Fibroblast of lung (primary cell): ENCODE measurements around the gene SSUH2. TPM values are rescaled to one million over a fixed set of nuclear protein-coding genes. Genes with fewer than 3 reads are reported as not detected.
"Not testable (repeated sequence)": the region's sequence is repeated elsewhere in the genome, so short reads cannot be mapped to it uniquely, and the experiment has no call there.

ENCODE experiments used
- DNase-seq, 2 donors: peaks; one replicate each; pipeline versions ENCODE4 v3.0.0 to v3.0.0-alpha.2; 2010; ENCODE audit warnings: low read depth in 2 of 2
- H2AFZ ChIP-seq: 2 replicates; pipeline ENCODE4 v1.5.1; 2012; ENCODE audit warnings: low read length, control low read depth, inconsistent platforms
- H3K27ac ChIP-seq: 2 replicates; pipeline ENCODE4 v1.5.1; 2011; ENCODE audit warnings: low read length, control low read depth; ENCODE audit not compliant: insufficient read depth
- H3K27me3 ChIP-seq: 2 replicates; pipeline ENCODE4 v1.5.1; 2011; ENCODE audit warnings: mild to moderate bottlenecking, low read length; ENCODE audit not compliant: control insufficient read depth, insufficient read depth
- H3K36me3 ChIP-seq: 2 replicates; pipeline ENCODE4 v1.5.1; 2011; ENCODE audit warnings: low read length; ENCODE audit not compliant: control insufficient read depth, insufficient read depth
- H3K4me1 ChIP-seq: 2 replicates; pipeline ENCODE4 v1.5.1; 2011; ENCODE audit warnings: low read length; ENCODE audit not compliant: control insufficient read depth, insufficient read depth; ENCODE audit errors: extremely low read depth
- H3K4me2 ChIP-seq: 2 replicates; pipeline ENCODE4 v1.5.1; 2011; ENCODE audit warnings: low read length, control low read depth; ENCODE audit not compliant: insufficient read depth; ENCODE audit errors: extremely low read depth
- H3K4me3 ChIP-seq, 4 experiments: fragments of 200-600 bp in 1 of 4; sonication (generic) in 1 of 4; replicated peaks in 1 of 4; 2 replicates each; pipeline ENCODE4 v1.5.1; 2011 to 2016; ENCODE audit warnings: low read length in 4 of 4, low read depth in 3 of 4, mild to moderate bottlenecking in 3 of 4, control low read depth in 2 of 4, inconsistent platforms in 1 of 4, mixed read lengths in 1 of 4; ENCODE audit not compliant: insufficient read depth in 1 of 4; ENCODE audit errors: control extremely low read depth in 1 of 4
- H3K79me2 ChIP-seq: 2 replicates; pipeline ENCODE4 v1.5.1; 2012; ENCODE audit warnings: mild to moderate bottlenecking, low read length, inconsistent platforms; ENCODE audit not compliant: control insufficient read depth, insufficient read depth
- H3K9ac ChIP-seq: 2 replicates; pipeline ENCODE4 v1.5.1; 2011; ENCODE audit warnings: mild to moderate bottlenecking, low read length, control low read depth; ENCODE audit not compliant: insufficient read depth
- H3K9me3 ChIP-seq: 2 replicates; pipeline ENCODE4 v1.5.1; 2012; ENCODE audit warnings: low read depth, low read length; ENCODE audit not compliant: control insufficient read depth, insufficient read depth
- H4K20me1 ChIP-seq: 2 replicates; pipeline ENCODE4 v1.5.1; 2011; ENCODE audit warnings: low read length; ENCODE audit not compliant: control insufficient read depth, insufficient read depth; ENCODE audit errors: extremely low read depth
- EZH2 ChIP-seq: IDR thresholded peaks from 2 replicates; pipeline ENCODE4 v1.5.1; 2012; ENCODE audit warnings: low read length, control low read depth, mild to moderate bottlenecking; ENCODE audit errors: missing control alignments
- polyA minus RNA-seq: library from RNA; depleted of rRNA, polyadenylated mRNA; stranded (reverse); fragments of >200 nt; gene quantifications from 2 replicates; pipeline ENCODE4 v1.2.3, GENCODE V29; 2011; ENCODE audit warnings: low replicate concordance
- polyA plus RNA-seq, 2 donors: library from polyadenylated mRNA; depleted of rRNA in 1 of 2; stranded (reverse) in 1 of 2; unstranded in 1 of 2; fragments of >200 nt; gene quantifications; 2 replicates each; pipeline ENCODE4 v1.2.1, GENCODE V29; 2011 to 2012; ENCODE audit warnings: missing spikeins in 1 of 2
- total RNA-seq: library from RNA; depleted of rRNA; stranded (reverse); fragments of >200 nt; gene quantifications from 2 replicates; pipeline ENCODE4 v1.2.1, GENCODE V29; 2014
- TF ChIP-seq, protein P1 (sequence below), 2 donors: IDR thresholded peaks in 1 of 2; conservative IDR thresholded peaks in 1 of 2; 1 replicate in 1 of 2; 2 replicates in 1 of 2; pipeline ENCODE4 v1.5.1; 2011 to 2012; ENCODE audit warnings: low read length in 2 of 2, control low read depth in 1 of 2, inconsistent platforms in 1 of 2, low read depth in 1 of 2, mild to moderate bottlenecking in 1 of 2

SSUH2 gene, protein sequence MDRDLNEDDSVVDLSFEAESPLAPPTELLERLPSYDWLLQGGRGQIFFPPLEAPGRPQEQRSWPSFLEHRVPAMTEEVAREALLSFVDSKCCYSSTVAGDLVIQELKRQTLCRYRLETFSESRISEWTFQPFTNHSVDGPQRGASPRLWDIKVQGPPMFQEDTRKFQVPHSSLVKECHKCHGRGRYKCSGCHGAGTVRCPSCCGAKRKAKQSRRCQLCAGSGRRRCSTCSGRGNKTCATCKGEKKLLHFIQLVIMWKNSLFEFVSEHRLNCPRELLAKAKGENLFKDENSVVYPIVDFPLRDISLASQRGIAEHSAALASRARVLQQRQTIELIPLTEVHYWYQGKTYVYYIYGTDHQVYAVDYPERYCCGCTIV
- total RNA-seq (not detected in 2 replicates), polyA plus RNA-seq (0.02 TPM in 1 of 2 replicates, not detected in the other), polyA minus RNA-seq (not detected in 2 replicates)
- polyA plus RNA-seq (2012): not detected in 2 replicates

- H3K9me3 ChIP-seq: no peaks in the 10 kb centered on the region
- no peaks in the 10 kb centered on the region for H3K36me3 ChIP-seq
- no peak for TF ChIP-seq EZH2
- TF ChIP-seq, protein P1, sequence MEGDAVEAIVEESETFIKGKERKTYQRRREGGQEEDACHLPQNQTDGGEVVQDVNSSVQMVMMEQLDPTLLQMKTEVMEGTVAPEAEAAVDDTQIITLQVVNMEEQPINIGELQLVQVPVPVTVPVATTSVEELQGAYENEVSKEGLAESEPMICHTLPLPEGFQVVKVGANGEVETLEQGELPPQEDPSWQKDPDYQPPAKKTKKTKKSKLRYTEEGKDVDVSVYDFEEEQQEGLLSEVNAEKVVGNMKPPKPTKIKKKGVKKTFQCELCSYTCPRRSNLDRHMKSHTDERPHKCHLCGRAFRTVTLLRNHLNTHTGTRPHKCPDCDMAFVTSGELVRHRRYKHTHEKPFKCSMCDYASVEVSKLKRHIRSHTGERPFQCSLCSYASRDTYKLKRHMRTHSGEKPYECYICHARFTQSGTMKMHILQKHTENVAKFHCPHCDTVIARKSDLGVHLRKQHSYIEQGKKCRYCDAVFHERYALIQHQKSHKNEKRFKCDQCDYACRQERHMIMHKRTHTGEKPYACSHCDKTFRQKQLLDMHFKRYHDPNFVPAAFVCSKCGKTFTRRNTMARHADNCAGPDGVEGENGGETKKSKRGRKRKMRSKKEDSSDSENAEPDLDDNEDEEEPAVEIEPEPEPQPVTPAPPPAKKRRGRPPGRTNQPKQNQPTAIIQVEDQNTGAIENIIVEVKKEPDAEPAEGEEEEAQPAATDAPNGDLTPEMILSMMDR (conservative IDR thresholded peaks at IDR 0.05 in 1 of 2, IDR thresholded peaks at IDR 0.05 in 1 of 2; ENCODE audit: low read depth in 1 of 2, low read length in 2 of 2): no peak
- no peak within 1 kb of the TSS for H3K4me2 ChIP-seq
- no peak within 1 kb of the TSS for H3K9ac ChIP-seq
- H3K27me3 ChIP-seq: peaks cover 21% of the 10 kb centered on the region
- DNase-seq: no peak
- H3K4me1 ChIP-seq: no peaks in the 10 kb centered on the region
- H3K79me2 ChIP-seq: no peaks in the 10 kb centered on the region
- H2AFZ ChIP-seq: no peak within 1 kb of the TSS
- no peak within 1 kb of the TSS for H3K4me3 ChIP-seq
- H4K20me1 ChIP-seq: no peaks in the 10 kb centered on the region
- no peak within 1 kb of the TSS for H3K27ac ChIP-seq
Measured at GRCh38 chr3:8644748-8645390, at the start of gene SSUH2. TSS of gene SSUH2 (minus strand) at chr3:8644798. CDS start at chr3:8644758, 40 bp downstream.

DNA sequence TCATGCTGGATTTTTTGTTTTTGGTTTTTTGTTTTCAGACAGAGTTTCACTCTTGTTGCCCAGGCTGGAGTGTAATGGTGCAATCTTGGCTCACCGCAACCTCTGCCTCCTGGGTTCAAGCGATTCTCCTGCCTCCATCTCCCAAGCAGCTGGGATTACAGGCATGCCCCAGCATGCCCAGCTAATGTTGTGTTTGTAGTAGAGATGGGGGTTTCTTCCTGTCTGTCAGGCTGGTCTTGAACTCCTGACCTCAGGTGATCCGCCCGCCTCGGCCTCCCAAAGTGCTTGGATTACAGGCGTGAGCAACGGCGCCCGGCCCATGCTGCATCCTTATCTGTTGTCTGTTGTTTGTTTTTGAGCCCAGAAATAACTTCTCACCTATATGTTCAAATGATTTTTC is 46.7 kb upstream of the SSUH2 start:
- not testable (repeated sequence) for DNase-seq, H2AFZ ChIP-seq, H3K4me2 ChIP-seq, H3K9ac ChIP-seq, H3K4me3 ChIP-seq, H3K4me1 ChIP-seq, H4K20me1 ChIP-seq, H3K36me3 ChIP-seq, H3K9me3 ChIP-seq, H3K27ac ChIP-seq, H3K27me3 ChIP-seq, H3K79me2 ChIP-seq

GRCh38 chr3:8684992-8685391 is 40.4 kb upstream of the SSUH2 start:
- H4K20me1 ChIP-seq, H3K27ac ChIP-seq, H3K4me1 ChIP-seq, H3K27me3 ChIP-seq, DNase-seq, H3K36me3 ChIP-seq, H3K9ac ChIP-seq, H3K79me2 ChIP-seq, H2AFZ ChIP-seq, H3K4me3 ChIP-seq, H3K9me3 ChIP-seq, H3K4me2 ChIP-seq: not testable (repeated sequence)

- not testable (repeated sequence) for H3K4me1 ChIP-seq, H3K27ac ChIP-seq, H3K36me3 ChIP-seq, H2AFZ ChIP-seq, H3K4me3 ChIP-seq, H4K20me1 ChIP-seq, H3K9me3 ChIP-seq, H3K4me2 ChIP-seq, H3K79me2 ChIP-seq, H3K27me3 ChIP-seq, H3K9ac ChIP-seq
- peak in 1 of 2 donors; percentile 3 for DNase-seq
Measured at GRCh38 chr3:8682850-8683574, 38.4 kb upstream of the SSUH2 start.

DNA sequence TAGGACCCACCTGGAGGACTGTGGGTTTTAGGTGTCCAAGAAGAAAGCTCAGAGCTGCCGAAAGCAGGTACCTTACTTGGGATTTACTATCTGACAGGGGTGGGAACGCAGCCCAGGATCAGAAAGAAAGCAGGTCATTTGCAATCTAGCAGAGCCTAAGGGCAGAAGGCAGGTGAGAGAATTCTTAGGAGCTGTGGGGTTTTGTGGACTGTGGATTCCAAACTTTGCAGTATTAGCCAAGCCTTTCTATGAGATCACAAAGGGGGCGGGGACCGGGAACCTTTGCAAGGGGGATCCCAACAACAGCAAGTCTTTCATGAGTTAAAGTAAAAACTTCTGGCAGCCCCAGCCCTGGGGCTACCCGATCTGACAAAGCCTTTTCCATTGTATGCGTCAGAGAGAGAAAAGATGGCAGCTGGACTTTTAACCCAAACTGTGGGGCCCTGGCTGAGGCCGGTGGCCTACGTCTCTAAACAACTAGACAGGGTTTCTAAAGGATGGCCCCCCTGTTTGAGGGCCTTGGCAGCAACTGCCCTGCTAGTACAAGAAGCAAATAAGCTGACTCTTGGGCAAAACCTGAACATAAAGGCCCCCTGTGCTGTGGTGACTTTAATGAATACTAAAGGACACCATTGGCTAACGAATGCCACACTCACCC is 37.4 kb upstream of the SSUH2 start:
- H3K4me1 ChIP-seq, H3K27ac ChIP-seq, H3K4me3 ChIP-seq, H3K79me2 ChIP-seq, H3K9me3 ChIP-seq, DNase-seq, H2AFZ ChIP-seq, H3K9ac ChIP-seq, H3K27me3 ChIP-seq, H4K20me1 ChIP-seq, H3K4me2 ChIP-seq, H3K36me3 ChIP-seq: not testable (repeated sequence)
